ENCODE results near the gene LRP4. TPM values are rescaled to one million over a fixed set of nuclear protein-coding genes. Genes with fewer than 3 reads are reported as not detected.

LRP4 gene
- polyA plus RNA-seq, 1 donor from 2014 or later, result not detected

GRCh38 chr11:46906609-46907041, 11.7 kb downstream of the LRP4 start:
- H3K9me2 ChIP-seq (ENCODE audit: insufficient read depth, low read length), result no peaks in the 10 kb centered on the region
- H3K27ac ChIP-seq (ENCODE audit: low read length), result no peak overlapping the region
- H3K9me3 ChIP-seq (ENCODE audit: low read length), result no peaks in the 10 kb centered on the region
- no peaks in the 10 kb centered on the region for H3K27me3 ChIP-seq (ENCODE audit: insufficient read depth, low read depth, low read length)
- no peaks in the 10 kb centered on the region for H4K20me1 ChIP-seq (ENCODE audit: insufficient read depth)
- H3K36me3 ChIP-seq (ENCODE audit: insufficient read depth, low read length), result no peaks in the 10 kb centered on the region
- no peak overlapping the region for H3K4me2 ChIP-seq (ENCODE audit: low read length)
- no peak overlapping the region for H3K9ac ChIP-seq (ENCODE audit: low read length)
- peak overlapping the region; percentile 8 for H2AFZ ChIP-seq (ENCODE audit: low read depth, low read length)
- H3K79me2 ChIP-seq (replicated peaks; ENCODE audit: insufficient read depth, low read length), result no peaks in the 10 kb centered on the region
- no peaks in the 10 kb centered on the region for H3F3A ChIP-seq (ENCODE audit: insufficient read depth, low read length, poor library complexity, severe bottlenecking)
- H3K4me3 ChIP-seq (ENCODE audit: low read length), result no peak overlapping the region
- TF ChIP-seq POLR2AphosphoS5 (IDR thresholded peaks at IDR 0.05) (no peak), SMC3 (conservative IDR thresholded peaks at IDR 0.05; ENCODE audit: poor library complexity) (no peak), EP300 (conservative IDR thresholded peaks at IDR 0.05; ENCODE audit: poor library complexity, severe bottlenecking) (no peak), REST (IDR thresholded peaks at IDR 0.05; ENCODE audit: borderline replicate concordance) (no peak)

- H3K4me3 ChIP-seq (ENCODE audit: low read length), result no peak overlapping the region
- H3K9me3 ChIP-seq (ENCODE audit: low read length), result no peaks in the 10 kb centered on the region
- H2AFZ ChIP-seq (ENCODE audit: low read depth, low read length), result no peak overlapping the region
- no peak overlapping the region for H3K4me2 ChIP-seq (ENCODE audit: low read length)
- no peaks in the 10 kb centered on the region for H3K36me3 ChIP-seq (ENCODE audit: insufficient read depth, low read length)
- TF ChIP-seq TAF1 (IDR thresholded peaks at IDR 0.05; ENCODE audit: low read depth) (no peak), EZH2 (IDR thresholded peaks at IDR 0.05; ENCODE audit: borderline replicate concordance, insufficient read depth, low read length, poor library complexity, severe bottlenecking) (no peak), REST (IDR thresholded peaks at IDR 0.05; ENCODE audit: borderline replicate concordance) (no peak), POLR2AphosphoS5 (IDR thresholded peaks at IDR 0.05) (no peak)
- H3F3A ChIP-seq (ENCODE audit: insufficient read depth, low read length, poor library complexity, severe bottlenecking), result no peaks in the 10 kb centered on the region
- H3K9me2 ChIP-seq (ENCODE audit: insufficient read depth, low read length), result no peaks in the 10 kb centered on the region
- H3K79me2 ChIP-seq (replicated peaks; ENCODE audit: insufficient read depth, low read length), result no peaks in the 10 kb centered on the region
- no peak overlapping the region for H3K9ac ChIP-seq (ENCODE audit: low read length)
- no peaks in the 10 kb centered on the region for H3K27me3 ChIP-seq (ENCODE audit: insufficient read depth, low read depth, low read length)
- H3K27ac ChIP-seq (ENCODE audit: low read length), result no peak overlapping the region
- no peaks in the 10 kb centered on the region for H4K20me1 ChIP-seq (ENCODE audit: insufficient read depth)
Observed at GRCh38 chr11:46905806-46906205, 12.5 kb downstream of the LRP4 start.

- H3K4me3 ChIP-seq (ENCODE audit: low read length), result no peak overlapping the region
- H3K9me2 ChIP-seq (ENCODE audit: insufficient read depth, low read length), result no peaks in the 10 kb centered on the region
- no peak overlapping the region for H3K4me2 ChIP-seq (ENCODE audit: low read length)
- no peak for TF ChIP-seq TAF1 (IDR thresholded peaks at IDR 0.05; ENCODE audit: low read depth)
- no peak for TF ChIP-seq CTCF (IDR thresholded peaks at IDR 0.05; ENCODE audit: poor library complexity, severe bottlenecking)
- no peak for TF ChIP-seq POLR2AphosphoS5 (IDR thresholded peaks at IDR 0.05)
- TF ChIP-seq REST (IDR thresholded peaks at IDR 0.05; ENCODE audit: borderline replicate concordance), result no peak
- no peak for TF ChIP-seq RAD21 (conservative IDR thresholded peaks at IDR 0.05)
- TF ChIP-seq EP300 (conservative IDR thresholded peaks at IDR 0.05; ENCODE audit: poor library complexity, severe bottlenecking), result no peak
- TF ChIP-seq EZH2 (IDR thresholded peaks at IDR 0.05; ENCODE audit: borderline replicate concordance, insufficient read depth, low read length, poor library complexity, severe bottlenecking), result no peak
- TF ChIP-seq MXI1 (conservative IDR thresholded peaks at IDR 0.05; ENCODE audit: poor library complexity, severe bottlenecking), result no peak
- TF ChIP-seq SMC3 (conservative IDR thresholded peaks at IDR 0.05; ENCODE audit: poor library complexity), result no peak
- H3K36me3 ChIP-seq (ENCODE audit: insufficient read depth, low read length), result no peaks in the 10 kb centered on the region
- no peaks in the 10 kb centered on the region for H3K27me3 ChIP-seq (ENCODE audit: insufficient read depth, low read depth, low read length)
- H2AFZ ChIP-seq (ENCODE audit: low read depth, low read length), result no peak overlapping the region
- no peak overlapping the region for H3K27ac ChIP-seq (ENCODE audit: low read length)
- H3K79me2 ChIP-seq (replicated peaks; ENCODE audit: insufficient read depth, low read length), result no peaks in the 10 kb centered on the region
- H3K9me3 ChIP-seq (ENCODE audit: low read length), result no peaks in the 10 kb centered on the region
- H3F3A ChIP-seq (ENCODE audit: insufficient read depth, low read length, poor library complexity, severe bottlenecking), result no peaks in the 10 kb centered on the region
- H3K9ac ChIP-seq (ENCODE audit: low read length), result no peak overlapping the region
- H4K20me1 ChIP-seq (ENCODE audit: insufficient read depth), result no peaks in the 10 kb centered on the region
Observed at GRCh38 chr11:46903846-46904245, 14.5 kb downstream of the LRP4 start.
